HG02571 (cell line): ENCODE results near the gene SEC31A.

Experiments
- ATAC-seq: cut with Tn5 transposase; IDR thresholded peaks from one replicate; pipeline ENCODE4 v1.9.1; 2021; ENCODE audit warnings: mild to moderate bottlenecking, moderate library complexity; ENCODE audit not compliant: unreplicated experiment

SEC31A gene

DNA sequence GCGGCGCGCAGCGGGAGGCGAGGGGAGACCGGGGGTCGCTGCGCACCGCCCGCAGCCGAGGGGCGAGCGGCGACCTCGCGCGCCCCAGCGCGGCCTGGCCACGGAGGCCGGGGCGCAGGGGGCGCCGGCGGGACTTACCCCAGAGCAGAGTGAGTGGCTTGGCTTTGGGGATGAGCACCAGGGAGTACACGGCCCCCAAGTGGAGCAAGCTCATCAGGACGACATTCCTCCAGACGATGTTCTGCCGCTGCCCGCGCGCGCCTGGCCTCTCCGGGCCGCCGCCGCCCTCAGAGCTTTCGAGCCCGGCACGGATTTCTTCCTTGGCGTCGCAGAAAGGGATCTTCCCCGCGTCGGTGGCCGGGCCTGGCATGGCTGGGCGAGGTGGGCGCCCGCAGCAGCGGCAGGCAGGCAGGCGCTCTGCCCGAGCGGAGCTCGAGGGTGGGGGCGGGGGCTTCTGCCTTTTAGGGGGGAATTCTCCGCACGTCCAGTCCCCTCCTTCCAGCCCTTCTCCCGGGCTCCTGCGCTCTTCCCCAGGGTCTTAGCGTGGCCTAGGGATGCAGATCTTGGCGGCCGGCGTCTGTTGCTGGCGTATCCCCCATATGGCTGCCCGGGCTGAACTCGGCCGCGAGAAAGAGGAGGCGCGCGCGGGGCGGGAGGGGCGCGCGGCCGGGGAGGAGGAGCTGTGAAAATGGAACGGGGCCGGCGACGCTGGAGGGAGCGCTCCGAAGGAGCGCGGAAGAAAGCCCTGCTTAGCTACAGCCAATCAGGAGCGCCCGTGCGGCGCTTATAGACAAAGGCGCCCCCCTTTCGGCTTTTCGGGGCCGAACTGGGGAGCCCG is 92.6 kb downstream of the SEC31A start, which contains the start of gene SCD5:
Gene SCD5, minus strand, starts transcription at position 629 of the 838 bp plus-strand sequence. Its CDS starts 259 bp downstream, at position 370.
- peak; percentile 90 for ATAC-seq

DNA sequence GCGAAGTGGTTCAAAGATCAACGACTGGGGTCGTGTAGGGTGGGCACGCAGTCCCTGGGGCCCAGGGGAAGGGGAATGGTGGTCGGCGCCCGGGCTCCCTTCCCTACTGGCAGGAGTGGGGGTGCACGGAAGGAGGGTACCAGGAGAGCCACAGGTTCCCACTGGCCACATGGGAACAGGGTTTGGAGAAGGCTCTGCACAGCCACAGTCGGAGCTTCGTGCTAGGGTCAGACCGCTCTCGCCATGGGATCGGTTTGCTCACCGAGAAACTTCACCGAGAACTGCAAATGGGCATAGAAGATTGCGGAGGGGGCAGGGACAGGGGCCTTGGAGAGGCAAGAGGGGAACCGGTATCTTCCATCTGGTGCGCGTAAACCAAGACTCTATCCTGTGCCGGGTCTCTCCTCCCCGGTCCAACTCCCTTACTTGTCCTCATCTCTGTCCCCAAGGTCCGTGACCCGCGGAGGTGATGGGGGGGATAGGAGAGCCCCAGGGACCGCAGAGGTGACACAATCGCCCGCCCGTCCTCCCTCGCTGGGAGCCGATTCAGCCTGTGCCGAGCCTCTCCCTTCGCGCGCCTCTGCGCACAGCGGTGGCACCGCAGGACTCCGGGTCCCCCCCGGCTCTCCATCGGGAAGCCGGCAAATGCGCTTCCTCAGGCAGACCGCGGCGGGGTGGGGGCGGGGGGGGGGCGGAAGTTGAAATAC is 93.4 kb downstream of the SEC31A start:
- ATAC-seq = no peak

DNA sequence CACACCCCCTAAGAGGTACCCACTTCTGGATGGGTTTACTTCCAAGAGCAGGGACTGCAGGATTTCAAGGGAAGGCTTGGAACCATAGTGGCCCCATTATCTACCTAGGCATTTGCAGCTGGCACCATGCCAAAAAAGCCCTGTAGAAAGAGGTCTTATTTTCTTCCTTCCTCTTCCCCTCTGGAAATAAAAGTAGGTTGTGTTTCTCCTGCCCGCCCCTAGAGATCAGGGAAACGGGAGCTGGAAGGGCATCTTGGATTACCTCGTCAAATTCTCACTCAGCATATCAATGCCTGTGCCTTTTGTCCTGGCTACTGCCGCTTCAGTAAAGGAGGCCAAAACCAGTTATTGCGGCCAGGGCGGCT is 93.9 kb downstream of the SEC31A start:
- ATAC-seq = no peak

DNA sequence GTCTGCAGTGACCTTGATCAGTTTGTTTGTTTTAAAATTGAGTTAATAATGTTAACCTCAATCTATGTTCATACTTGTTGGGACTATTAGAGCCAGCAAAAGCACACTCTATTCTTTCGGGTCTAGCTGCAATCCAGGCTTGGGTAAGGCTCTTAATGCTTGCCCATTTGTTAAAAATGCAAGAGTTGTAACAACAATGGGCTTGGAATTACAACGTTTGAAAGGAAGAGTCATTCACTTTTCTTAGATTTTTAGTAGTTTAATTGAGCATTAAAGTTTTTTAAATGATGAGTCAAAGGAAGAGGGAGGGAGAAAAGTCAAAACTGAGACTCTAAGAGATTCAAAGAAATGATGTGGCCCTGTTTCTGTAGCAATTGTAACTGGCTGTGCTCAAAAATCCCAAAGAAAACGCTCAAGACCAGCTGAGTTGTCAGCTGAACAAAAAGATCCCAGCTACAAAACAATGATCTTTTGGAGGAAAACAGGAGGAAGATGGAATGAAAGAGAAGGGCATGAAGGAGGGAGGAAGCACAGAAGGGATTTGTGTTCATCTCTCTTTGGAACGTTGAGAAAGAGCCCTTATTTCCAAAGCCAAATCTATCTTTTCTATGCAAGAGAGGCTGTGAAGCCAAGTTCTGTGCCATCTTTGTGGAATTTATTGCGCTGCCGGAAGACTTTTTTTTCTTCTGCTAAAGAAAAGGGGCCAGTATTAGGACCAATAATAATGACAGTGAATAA is 97.9 kb downstream of the SEC31A start:
- no peak for ATAC-seq

DNA sequence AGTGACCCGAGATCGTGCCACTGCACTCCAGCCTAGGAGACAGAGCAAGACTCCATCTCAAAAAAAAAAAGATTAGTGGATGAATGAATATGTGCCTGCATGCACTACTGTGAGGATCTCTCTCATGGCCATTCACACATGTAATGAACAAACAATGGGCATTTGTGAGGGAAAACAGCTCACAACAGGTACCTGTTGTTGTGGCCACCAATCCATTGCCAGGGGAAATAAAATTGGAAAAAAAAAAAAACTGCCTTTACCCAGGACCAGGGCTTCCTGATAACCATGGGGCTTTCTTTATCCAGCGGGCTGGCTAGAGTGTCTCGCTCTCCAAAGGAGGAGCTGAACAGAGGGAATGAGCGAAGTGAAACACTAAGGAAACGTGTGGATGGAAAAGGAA is 99.8 kb downstream of the SEC31A start:
- no peak for ATAC-seq

DNA sequence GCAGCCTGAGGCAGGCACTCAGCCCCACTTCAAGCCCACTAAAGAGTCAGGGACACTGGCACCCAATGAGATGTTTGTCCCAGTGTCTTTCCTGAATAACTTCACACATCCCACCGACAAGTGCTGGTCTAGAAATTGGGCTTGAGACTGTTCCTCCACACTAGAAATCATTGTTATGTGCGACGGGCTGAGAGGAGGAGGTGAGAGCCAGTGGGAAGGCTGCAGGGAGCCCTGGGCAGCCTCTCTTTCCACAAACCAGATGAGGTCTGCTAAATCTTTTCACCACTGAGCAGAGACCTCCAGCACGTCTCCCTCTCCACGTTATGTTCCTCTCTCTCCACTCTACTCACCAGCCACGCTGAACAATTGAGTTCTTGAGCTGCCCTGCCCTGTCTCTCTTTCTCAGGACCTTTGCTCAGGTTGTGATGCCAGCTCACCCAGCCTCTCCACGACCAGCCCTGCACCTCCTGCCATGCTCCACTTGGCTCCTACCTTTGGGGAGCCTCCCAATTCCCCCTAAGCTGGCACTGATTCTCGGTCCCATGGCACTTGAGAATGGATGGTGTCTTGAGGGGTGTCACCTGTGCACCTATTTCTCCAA is 100.8 kb downstream of the SEC31A start:
- ATAC-seq = no peak

DNA sequence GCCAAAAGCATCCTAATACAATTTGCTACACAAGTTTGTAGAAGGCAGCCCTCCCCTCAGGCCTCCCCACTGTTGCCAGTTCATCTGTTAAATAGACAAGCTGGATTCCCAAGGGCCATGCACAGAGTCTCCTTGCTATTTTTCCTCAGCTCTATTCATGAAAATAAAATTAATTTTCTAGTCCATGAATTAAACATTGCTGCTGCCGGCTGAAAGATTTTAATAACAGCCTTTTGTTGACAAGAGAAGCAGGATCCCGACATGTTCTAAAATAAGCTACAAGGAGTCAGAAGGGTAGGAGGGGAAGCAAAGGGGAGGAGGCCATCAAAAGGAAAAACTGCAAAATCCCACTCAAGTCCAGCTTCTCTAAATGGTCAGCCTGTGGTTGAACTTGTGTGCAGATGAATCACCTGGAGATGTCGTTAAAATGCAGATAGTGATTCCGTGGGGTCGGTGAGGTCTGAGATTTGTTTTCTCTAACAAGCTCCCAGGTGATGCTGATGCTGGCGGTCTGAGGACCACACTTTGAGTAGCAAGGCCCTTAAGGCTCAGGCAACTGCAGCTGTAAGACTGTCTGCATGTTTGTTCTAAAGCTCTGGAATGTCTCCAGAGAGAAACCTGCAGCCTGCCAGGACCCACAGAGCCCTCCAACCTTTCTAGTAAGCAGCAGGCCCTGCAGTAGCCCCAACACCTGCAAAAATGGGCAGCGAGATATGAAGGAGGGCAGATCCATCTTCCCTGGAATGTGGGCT is 101.8 kb downstream of the SEC31A start:
- ATAC-seq = no peak

DNA sequence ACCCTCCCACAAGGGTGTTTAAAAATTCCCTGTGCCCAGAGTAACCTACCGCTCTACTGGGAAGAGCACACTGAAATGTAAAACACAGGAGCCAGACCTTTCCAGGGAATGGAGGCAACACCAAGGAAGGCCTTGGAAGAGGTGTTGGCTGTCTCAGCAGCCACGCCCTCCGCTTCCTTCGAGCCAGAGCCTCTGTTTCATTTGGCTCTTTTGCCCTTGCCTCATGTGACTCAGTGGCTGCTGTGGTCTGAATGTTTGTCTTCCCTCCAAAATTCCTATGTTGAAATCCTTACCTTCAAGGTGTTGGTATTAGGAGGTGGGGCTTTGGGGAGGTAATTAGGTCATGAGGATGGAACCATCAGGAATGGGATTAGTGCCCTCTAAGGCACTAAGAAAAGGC is 103.6 kb downstream of the SEC31A start:
- ATAC-seq = no peak

DNA sequence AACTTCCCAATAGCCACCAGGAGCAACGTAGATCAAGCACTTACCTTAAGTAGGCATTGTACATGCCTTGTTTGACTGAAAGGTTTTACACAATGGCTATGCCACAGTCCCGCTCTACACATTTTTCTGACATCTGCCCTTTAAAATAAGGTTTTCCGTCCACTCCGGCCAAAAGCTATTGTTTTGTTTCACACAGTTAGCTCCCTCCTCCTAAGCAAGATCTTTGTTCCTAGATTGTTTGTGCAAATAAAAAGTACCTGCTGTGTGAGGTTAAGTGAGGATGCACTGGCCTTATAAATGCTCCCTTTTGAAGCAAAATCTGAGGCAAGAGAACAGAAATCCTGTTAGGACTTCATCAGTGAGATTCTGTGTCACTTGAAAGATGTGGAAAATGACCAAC is 104.1 kb downstream of the SEC31A start:
- no peak for ATAC-seq

DNA sequence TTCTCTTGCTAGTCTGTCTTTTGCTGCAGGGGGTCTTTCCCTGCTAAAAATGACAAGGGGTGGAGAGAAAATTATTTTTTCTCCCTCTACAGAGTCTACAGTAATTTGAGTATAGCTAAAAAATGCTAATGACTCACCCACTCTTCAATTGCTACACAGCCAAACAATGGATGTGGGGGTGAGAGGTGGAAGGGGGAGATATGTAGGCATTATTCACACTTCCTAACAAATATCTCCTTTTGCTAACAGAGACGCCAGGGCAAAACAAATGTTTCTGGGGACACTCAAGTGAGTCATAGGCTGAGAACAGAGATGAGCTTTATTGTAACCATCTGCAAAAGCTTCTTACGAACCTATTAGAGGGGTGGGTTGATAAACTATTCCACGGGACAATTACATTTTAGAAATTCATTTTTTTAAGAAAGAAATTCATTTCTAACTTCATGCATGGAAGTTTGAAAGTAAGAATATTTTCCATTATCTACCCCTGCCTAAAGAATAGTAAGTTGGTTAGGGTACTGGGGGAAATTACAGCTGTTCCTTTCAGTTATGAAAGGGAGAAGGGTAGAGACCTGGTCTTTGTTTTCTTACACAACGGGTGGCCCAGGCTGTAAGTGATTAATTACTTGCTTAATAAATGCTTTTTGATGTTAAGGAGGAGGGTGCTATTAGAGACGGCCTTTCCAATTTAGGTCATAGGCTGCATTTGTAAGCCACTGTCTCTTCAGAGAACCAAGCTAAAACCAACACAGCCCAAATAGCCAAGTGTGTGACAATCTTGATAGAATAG is 105.1 kb downstream of the SEC31A start:
- ATAC-seq = no peak

DNA sequence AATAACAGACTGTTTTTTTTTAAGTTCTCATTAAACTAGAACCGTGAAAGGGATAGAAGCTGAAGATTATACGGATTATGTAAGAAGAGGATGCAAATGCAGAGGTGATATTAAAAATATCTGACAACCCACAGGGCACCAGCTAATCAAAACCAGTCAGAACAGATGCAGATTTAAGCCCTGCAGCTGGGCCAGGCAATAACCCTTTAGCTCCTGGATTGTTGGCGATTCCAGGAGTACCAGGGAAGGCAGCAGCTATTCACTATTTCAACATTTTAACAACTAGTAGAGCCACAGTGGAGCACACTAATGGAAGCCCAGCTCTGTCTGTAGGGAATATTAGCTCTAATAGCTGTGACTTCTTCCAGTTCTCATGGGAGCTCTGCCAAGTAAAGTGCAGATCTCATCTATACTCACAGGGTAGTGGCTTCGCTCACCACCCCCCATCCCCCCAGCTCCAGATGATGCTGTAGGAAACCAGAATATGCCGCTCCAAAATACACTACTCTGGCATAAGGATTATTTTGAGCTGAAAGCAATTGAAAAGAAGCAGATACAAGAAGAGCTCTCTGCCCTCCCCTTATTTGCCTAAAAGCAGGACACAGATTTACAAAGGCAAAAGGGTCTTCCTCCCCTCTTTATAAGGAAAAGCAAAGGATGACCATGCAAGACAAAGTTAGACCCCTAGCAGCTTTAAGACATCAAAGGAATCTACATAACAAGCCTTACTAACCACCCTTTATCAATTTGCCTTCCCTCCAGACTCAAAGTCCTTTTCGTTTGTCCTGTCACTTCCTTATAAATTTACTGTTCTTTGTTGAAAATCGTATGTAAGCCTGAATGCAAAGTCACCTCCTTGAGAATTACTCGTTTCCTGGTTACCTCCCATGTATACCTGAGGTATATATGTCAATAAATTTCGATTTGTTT is 106.0 kb downstream of the SEC31A start:
- ATAC-seq = no peak

DNA sequence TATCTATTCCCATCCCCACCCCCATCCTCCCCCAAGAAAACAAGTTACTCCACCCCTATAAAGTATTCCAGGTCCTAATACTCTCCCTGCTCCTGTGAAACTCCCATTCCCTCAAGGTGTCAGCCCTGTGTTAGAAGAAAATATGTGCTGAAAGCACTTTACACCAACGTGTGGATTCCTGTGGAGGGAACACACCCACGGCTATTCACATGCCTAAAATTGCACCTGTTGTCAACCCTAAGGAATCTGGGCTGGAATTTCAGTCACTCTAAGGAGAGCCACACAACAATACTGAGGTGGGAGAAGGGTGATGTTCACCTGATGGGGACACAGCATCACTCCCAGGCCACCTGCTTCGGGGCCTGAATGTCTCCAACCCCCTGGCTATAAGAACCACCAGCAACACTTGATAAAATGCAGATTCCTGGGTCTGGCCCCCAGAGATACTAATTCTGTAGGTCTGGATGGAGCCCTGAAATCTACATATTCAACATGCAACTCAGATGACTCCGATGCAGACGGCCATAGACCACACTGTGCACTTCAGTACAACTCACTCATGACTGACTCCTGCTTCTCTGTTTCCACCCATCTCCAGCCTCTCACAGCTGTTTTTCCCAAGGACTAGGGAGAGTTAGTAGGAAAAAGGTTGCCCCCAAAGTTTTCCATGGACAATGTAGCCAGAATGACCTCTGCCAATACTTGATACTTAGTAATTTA is 108.2 kb downstream of the SEC31A start:
- no peak for ATAC-seq

DNA sequence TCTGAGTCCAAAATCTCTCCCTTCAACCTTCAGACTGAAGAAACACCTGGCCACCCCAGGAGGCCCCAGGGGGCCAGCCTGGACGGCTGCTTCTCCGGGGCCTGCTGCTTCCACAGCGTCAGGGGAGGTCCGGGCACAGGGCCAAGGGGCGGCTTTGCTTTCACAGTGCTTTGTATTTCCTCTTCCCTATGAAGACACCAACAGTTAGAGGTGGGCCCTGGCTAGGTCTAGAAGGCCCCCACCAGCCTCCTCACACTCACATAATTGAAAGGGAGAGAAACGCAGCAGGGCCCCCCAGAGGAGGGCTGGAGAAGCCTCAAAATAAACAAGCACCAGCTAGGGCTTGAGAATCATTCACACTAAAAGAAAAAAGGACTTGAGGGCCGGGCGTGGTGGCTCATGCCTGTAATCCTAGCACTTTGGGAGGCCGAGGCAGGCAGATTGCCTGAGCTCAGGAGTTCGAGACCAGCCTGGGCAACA is 110.2 kb downstream of the SEC31A start:
- ATAC-seq = no peak

DNA sequence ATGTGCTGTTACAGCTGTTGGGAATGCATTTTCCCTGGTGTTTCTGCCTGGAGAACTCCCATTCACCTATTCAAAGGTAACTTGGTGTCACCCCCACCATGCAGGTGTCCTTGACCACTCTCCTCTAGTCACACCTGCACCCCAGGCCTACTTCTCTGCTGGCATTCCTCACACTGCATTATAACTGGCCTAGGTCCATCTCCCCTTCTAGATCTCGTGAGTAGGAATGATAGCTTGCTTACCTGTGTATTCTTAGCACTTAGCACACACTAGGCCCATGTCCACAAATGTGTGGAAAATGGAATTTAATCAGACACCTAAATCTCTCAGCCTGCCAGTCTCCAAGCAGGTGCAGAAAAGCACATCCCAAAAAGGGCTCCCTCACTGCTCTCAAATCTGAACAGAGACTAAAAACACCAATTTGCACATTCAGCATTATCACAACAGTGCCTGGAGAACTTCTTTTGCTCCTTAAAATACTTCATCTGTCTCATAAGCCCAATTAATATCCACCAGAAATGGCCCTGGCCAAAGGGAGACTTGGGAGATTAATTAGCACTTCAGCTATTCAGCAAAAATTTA is 110.7 kb downstream of the SEC31A start:
- no peak for ATAC-seq

DNA sequence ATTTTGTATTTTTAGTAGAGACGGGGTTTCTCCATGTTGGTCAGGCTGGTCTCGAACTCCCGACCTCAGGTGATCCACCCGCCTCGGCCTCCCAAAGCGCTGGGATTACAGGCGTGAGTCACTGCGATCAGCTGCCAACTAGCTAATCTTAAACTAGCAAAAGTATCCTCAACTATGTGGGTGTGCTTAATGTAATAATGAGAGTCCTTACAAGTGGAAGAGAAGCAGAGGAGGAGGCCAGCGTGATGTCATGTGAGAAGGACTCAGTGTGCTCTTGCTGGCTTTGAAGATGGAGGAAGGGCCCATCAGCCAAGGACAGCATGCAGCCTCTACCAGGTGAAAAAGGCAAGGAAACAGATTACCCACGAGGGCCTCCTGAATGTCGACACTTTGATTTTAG is 111.9 kb downstream of the SEC31A start:
- ATAC-seq = no peak

DNA sequence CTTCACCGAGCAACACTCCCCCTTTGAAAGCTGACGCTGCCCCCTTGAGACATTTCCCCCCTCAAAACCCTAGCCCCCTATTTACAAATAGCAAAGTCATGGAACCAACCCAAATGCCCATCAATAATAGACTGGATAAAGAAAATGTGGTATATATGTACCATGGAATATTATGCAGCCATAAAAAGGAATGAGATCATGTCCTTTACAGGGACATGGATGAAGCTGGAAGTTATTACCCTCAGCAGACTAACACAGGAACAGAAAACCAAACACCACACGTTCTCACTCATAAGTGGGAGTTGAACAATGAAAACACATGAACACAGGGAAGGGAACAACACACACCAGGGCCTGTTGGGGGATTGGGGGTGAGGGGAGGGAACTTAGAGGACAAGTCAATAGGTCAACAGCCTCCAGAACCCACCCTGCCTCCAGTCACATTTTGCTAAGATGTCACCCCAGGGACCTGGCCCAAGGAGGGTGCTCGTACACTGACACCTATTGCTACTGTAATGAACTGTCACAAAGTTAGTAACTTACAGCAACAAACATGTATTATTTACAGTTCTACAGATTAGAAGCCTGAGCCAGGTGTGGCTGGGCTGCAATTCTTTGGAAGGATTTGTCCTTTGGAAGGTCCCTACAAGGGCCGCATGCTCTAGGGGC is 113.0 kb downstream of the SEC31A start:
- ATAC-seq = no peak
